Vagina (tissue), 2 donors: ENCODE data around the gene ACSF3. TPM values are rescaled to one million over a fixed set of nuclear protein-coding genes. Genes with fewer than 3 reads are reported as not detected.

Experiments used
- DNase-seq, 2 donors: peaks; one replicate each; pipeline ENCODE4 v3.0.0-alpha.2; 2017; ENCODE audit errors: extremely low spot score in 2 of 2
- H3K27ac ChIP-seq: fragments of 200-600 bp; sonication (generic); one replicate; pipeline ENCODE4 v1.5.1; 2019
- H3K27me3 ChIP-seq: fragments of 200-600 bp; sonication (generic); one replicate; pipeline ENCODE4 v1.5.1; 2019
- H3K36me3 ChIP-seq, 2 donors: fragments of 200-600 bp; sonication (generic); one replicate each; pipeline ENCODE4 v1.5.1; 2017 to 2019
- H3K4me1 ChIP-seq: fragments of 200-600 bp; sonication (generic); one replicate; pipeline ENCODE4 v1.5.1; 2019
- H3K4me3 ChIP-seq, 2 donors: fragments of 200-600 bp; sonication (generic); 1 replicate in 1 of 2; 2 replicates in 1 of 2; pipeline ENCODE4 v1.5.1; 2016 to 2019
- H3K9me3 ChIP-seq: fragments of 200-600 bp; sonication (generic); one replicate; pipeline ENCODE4 v1.5.1; 2019
- POLR2A ChIP-seq, 2 donors: fragments of 450-650 bp; IDR thresholded peaks; one replicate each; pipeline ENCODE4 v1.6.1; 2017; ENCODE audit warnings: antibody characterized with exemption in 2 of 2, mild to moderate bottlenecking in 2 of 2, moderate library complexity in 2 of 2
- POLR2AphosphoS5 ChIP-seq, 2 donors: sonication (generic); formaldehyde crosslinking; IDR thresholded peaks; one replicate each; pipeline ENCODE4 v1.9.0; 2017; ENCODE audit warnings: antibody characterized with exemption in 2 of 2, mild to moderate bottlenecking in 2 of 2, low read depth in 1 of 2; ENCODE audit not compliant: insufficient read depth in 1 of 2
- intact Hi-C: fragments of 100-400 bp; cut with DNase I; formaldehyde crosslinking; loops from one replicate; pipeline ENCODE4 v1.15.1; 2023
- total RNA-seq: library from RNA; depleted of rRNA; stranded (reverse); fragments of >200 nt; gene quantifications from one replicate; pipeline ENCODE4 v1.2.3, GENCODE V29; 2016
- TF ChIP-seq, protein P1 (sequence below), 3 experiments: fragments of 450-650 bp in 2 of 3; fragments of 200-600 bp in 1 of 3; sonication (generic) in 1 of 3; IDR thresholded peaks; one replicate each; pipeline ENCODE4 v1.5.1; 2017 to 2019; ENCODE audit warnings: antibody characterized with exemption in 3 of 3, mild to moderate bottlenecking in 2 of 3, moderate library complexity in 2 of 3

Gene ACSF3
- total RNA-seq, 1 donor from 2014 or later: 23.3 TPM

DNA sequence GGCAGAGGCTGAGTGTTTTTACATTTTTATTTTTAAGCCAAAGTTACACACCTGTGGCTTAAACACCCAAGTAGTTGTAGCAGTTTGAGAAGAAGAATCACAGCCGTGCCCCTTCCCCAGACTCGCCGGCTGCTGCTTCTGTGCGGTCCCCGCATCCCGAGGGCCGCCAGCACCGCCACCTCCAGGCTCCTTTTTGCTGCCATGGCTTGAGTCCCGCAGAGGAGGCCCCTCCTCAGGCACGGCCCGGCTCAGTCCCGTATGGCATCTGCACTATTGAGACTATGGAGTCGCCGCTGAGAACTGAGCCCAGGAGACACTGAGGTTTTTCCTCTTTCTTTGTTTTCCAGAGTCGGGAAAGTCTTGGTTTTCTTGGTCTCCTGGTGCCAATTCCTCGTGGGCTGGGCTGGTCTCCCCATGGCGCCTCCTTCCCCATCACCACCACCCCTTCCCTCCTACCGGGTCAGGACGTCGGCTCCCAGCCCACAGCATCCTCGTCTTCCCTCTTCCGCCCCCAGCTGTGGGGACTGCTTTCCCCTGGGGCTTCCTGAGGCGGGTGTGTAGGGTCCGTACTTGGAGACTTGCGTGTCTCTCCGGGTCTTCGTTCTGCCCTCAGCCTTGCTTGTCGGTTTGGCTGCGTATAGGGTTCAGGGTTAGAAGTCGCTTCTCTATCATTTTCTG lies 45.3 kb downstream of the ACSF3 start:
- H3K36me3 ChIP-seq: peaks cover 0 to 23% of the 10 kb centered on the region in 2 donors
- no peaks in the 10 kb centered on the region for H3K9me3 ChIP-seq
- no peak overlapping the region for H3K27ac ChIP-seq
- no peak for DNase-seq
- TF ChIP-seq, protein P1, sequence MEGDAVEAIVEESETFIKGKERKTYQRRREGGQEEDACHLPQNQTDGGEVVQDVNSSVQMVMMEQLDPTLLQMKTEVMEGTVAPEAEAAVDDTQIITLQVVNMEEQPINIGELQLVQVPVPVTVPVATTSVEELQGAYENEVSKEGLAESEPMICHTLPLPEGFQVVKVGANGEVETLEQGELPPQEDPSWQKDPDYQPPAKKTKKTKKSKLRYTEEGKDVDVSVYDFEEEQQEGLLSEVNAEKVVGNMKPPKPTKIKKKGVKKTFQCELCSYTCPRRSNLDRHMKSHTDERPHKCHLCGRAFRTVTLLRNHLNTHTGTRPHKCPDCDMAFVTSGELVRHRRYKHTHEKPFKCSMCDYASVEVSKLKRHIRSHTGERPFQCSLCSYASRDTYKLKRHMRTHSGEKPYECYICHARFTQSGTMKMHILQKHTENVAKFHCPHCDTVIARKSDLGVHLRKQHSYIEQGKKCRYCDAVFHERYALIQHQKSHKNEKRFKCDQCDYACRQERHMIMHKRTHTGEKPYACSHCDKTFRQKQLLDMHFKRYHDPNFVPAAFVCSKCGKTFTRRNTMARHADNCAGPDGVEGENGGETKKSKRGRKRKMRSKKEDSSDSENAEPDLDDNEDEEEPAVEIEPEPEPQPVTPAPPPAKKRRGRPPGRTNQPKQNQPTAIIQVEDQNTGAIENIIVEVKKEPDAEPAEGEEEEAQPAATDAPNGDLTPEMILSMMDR (IDR thresholded peaks at IDR 0.05): no peak
- TF ChIP-seq POLR2A (IDR thresholded peaks at IDR 0.05) (no peak), POLR2AphosphoS5 (IDR thresholded peaks at IDR 0.05; ENCODE audit: insufficient read depth in 1 of 2, low read depth in 1 of 2) (no peak)
- H3K4me1 ChIP-seq: no peaks in the 10 kb centered on the region
- H3K27me3 ChIP-seq: no peaks in the 10 kb centered on the region
- intact Hi-C loops: no loop called here
- H3K4me3 ChIP-seq: no peak overlapping the region

DNA sequence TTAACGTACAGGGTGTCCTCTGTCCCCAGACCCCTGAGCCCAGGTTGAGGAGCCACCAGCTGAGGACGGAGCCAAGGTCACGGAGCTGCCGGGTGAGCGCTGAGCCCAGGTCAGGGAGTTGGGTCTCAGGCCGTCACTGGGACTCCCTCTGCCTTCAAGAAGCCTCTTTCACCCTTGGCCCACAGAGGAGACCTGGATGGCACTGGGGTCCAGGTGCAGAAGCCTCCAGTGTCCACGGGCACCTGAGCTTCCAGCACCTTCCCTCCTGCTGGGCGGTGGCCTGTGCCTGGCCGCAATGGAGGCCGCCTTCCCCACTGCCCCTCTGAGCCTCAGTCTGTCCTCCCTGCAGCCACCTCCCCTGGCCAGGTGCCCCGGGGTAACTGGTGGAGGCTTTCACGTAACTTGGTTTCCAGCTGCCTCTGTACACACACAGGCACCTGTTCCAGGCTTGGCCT lies 46.3 kb downstream of the ACSF3 start:
- Histone ChIP-seq H3K27ac (no peak overlapping the region), H3K4me1 (no peaks in the 10 kb centered on the region), H3K36me3 (peaks cover 0 to 24% of the 10 kb centered on the region in 2 donors), H3K27me3 (no peaks in the 10 kb centered on the region), H3K9me3 (no peaks in the 10 kb centered on the region), H3K4me3 (no peak overlapping the region)
- TF ChIP-seq POLR2AphosphoS5 (IDR thresholded peaks at IDR 0.05; ENCODE audit: insufficient read depth in 1 of 2, low read depth in 1 of 2): no peak
- no peak for TF ChIP-seq POLR2A (IDR thresholded peaks at IDR 0.05)
- TF ChIP-seq, protein P1 (IDR thresholded peaks at IDR 0.05): no peak
- intact Hi-C loops: no loop called here
- no peak for DNase-seq

DNA sequence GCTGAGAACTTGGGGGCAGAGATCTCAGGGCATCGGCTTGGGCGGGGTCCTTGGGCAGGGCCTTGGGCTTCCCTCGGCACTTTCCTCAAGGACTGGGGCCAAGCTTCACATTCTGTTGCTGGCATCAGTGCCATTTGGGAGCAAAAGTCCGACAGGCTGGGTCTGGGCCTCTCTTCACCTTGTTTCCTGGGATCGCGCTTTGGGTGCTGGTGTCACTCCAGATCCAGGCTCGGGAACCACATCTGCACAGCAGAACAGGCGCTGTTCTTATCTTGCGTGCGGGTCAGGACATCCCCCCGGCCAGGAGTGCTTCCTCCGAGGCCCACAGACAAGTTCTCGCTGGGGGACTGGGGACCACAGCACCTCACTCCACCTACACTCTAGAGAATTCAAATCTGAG lies 46.7 kb downstream of the ACSF3 start:
- H3K27me3 ChIP-seq: no peaks in the 10 kb centered on the region
- no peaks in the 10 kb centered on the region for H3K4me1 ChIP-seq
- TF ChIP-seq, protein P1 (IDR thresholded peaks at IDR 0.05): no peak
- TF ChIP-seq POLR2A (IDR thresholded peaks at IDR 0.05) (no peak), POLR2AphosphoS5 (IDR thresholded peaks at IDR 0.05; ENCODE audit: insufficient read depth in 1 of 2, low read depth in 1 of 2) (no peak)
- H3K27ac ChIP-seq: no peak overlapping the region
- no peak for DNase-seq
- H3K36me3 ChIP-seq: peaks cover 0 to 28% of the 10 kb centered on the region in 2 donors
- no peak overlapping the region for H3K4me3 ChIP-seq
- intact Hi-C loops: no loop called here
- H3K9me3 ChIP-seq: no peaks in the 10 kb centered on the region

DNA sequence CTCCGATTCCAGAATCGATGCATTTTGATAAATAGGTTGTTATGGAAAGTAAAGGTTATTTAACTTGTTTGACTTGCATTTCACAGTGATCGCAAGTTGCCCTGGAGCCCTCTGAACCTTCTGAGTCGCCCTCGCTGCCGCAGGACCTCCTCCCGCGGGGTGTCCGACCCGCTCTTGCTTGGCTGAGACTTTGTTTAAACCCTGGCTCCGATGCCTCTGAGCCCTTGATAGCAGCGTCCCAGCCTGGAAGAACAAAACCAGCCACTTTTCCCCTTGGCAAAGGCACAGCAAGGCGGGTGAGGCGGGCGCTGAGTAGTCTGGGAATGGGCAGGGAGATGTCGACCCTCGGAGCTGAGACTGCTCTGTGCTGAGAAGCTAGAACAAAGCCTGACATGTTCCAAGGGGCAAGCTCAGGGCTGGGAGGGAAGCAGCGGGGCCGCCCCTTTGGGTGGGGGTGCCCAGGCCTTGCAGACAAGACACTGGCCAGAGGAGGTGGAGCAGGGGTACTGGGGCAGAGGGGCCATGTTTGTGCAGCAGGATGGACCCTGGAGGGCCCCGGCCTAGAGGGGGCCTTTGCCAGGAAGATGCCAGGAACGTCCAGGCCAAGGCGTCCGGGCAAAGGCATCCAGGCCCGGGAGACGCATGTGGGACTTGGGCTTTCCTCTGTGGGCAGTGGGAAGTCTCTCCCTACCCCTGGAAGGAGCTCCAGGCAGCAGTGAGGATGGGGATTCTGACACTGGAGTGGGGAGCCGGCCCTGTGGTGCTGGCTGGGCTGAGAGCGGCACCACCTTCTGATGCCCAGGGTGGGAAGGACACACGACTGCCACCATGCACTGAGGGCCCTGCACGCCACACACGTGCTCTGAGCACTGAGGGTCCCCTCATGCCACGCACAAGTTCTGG lies 47.6 kb downstream of the ACSF3 start:
- intact Hi-C loops: no loop called here

More for the DNA sequence above, 47.6 kb downstream of the ACSF3 start:
- Histone ChIP-seq H3K9me3 (no peaks in the 10 kb centered on the region), H3K36me3 (peaks cover 0 to 35% of the 10 kb centered on the region in 2 donors), H3K27ac (no peak overlapping the region), H3K4me1 (no peaks in the 10 kb centered on the region), H3K27me3 (no peaks in the 10 kb centered on the region), H3K4me3 (no peak overlapping the region)
- TF ChIP-seq, protein P1 (IDR thresholded peaks at IDR 0.05): no peak
- TF ChIP-seq POLR2AphosphoS5 (IDR thresholded peaks at IDR 0.05; ENCODE audit: insufficient read depth in 1 of 2, low read depth in 1 of 2): no peak
- no peak for TF ChIP-seq POLR2A (IDR thresholded peaks at IDR 0.05)
- no peak for DNase-seq
